GM20431 (cell line): ENCODE results near the gene CCDC87.
"Not testable (repeated sequence)": the region's sequence is repeated elsewhere in the genome, so short reads cannot be mapped to it uniquely, and the experiment has no call there.

Source experiments
- in situ Hi-C: fragments of 300-500 bp; cut with MseI, MboI; formaldehyde crosslinking; loops from one replicate; pipeline ENCODE4 v1.15.0; 2020; ENCODE audit warnings: low sequenced_read_pairs; ENCODE audit not compliant: unreplicated experiment

CCDC87 gene

DNA sequence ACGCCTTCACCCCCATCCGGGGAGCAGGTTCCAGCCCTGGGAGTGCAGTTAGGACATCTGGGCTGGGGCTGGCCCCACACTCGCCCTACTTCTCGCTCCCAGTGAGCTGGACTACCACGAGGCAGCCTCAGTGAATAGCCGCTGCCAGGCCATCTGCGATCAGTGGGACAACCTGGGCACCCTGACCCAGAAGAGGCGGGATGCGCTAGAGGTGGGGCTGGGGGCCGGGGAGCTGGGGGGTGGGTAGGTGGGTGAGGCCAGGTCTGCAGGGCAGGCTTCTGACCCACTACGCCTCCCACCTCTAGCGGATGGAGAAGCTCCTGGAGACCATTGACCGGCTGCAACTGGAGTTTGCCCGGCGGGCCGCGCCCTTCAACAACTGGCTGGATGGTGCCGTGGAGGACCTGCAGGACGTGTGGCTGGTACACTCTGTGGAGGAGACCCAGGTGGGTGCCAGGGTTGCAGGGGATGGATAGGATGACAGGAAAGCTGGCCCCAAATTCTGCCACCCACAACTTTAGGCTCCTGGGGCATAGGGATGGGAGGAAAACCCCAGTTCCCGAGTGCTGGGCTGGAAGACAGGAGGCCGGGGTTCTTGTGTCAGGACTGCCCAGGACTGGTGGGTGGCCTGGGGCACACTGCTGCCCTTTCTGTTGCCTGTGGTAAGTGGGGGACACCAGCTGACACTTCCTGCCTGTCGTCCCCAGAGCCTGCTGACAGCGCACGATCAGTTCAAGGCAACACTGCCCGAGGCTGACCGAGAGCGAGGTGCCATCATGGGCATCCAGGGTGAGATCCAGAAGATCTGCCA is 32.8 kb downstream of the CCDC87 start:
- in situ Hi-C loops = loop anchor here (25.0 kb wide), 1 partner anchor 277 kb away; the partner anchor contains the start of gene RCE1

- in situ Hi-C loops = loop anchor here (25.0 kb wide), 1 partner anchor 278 kb away; the partner anchor contains the start of gene RCE1
These were observed 33.6 kb downstream of the CCDC87 start for GRCh38 chr11:66559142-66559865.

- in situ Hi-C loops = loop anchor here (25.0 kb wide), 1 partner anchor 279 kb away; the partner anchor contains the start of gene RCE1
These were observed 35.0 kb downstream of the CCDC87 start for GRCh38 chr11:66557733-66558326.

DNA sequence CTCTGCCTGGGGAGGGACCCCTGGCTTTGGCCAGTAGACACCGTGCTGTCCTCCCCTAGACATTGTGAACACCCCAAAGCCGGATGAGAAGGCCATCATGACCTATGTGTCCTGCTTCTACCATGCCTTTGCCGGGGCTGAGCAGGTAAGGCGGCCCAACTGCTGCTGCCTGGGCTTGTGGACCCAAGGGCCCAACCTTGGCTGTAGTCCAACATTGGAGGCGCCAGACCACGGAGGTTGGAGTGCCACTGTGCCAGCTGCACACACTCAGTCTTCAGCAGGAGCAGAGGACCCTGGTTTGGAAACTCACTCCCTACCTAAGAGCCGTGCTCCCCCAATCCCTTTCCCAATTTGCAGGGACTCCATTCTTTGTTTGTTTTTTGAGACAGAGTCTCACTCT is 36.8 kb downstream of the CCDC87 start:
- in situ Hi-C loops = loop anchor here (25.0 kb wide), 1 partner anchor 281 kb away; the partner anchor contains the start of gene RCE1

- in situ Hi-C loops = loop anchor here (25.0 kb wide), 1 partner anchor 282 kb away; the partner anchor contains the start of gene RCE1
These were observed 37.4 kb downstream of the CCDC87 start for GRCh38 chr11:66555416-66555815.

GRCh38 chr11:66554602-66555001 is 38.3 kb downstream of the CCDC87 start:
- in situ Hi-C loops = loop anchor here (25.0 kb wide), 1 partner anchor 283 kb away; the partner anchor contains the start of gene RCE1

GRCh38 chr11:66550887-66551286 is 42.0 kb downstream of the CCDC87 start:
- in situ Hi-C loops = loop anchor here (25.0 kb wide), 1 partner anchor 286 kb away; the partner anchor contains the start of gene RCE1

- in situ Hi-C loops = loop anchor here (25.0 kb wide), 1 partner anchor 288 kb away; the partner anchor contains the start of gene RCE1
These were observed 43.2 kb downstream of the CCDC87 start for GRCh38 chr11:66549696-66550095.

DNA sequence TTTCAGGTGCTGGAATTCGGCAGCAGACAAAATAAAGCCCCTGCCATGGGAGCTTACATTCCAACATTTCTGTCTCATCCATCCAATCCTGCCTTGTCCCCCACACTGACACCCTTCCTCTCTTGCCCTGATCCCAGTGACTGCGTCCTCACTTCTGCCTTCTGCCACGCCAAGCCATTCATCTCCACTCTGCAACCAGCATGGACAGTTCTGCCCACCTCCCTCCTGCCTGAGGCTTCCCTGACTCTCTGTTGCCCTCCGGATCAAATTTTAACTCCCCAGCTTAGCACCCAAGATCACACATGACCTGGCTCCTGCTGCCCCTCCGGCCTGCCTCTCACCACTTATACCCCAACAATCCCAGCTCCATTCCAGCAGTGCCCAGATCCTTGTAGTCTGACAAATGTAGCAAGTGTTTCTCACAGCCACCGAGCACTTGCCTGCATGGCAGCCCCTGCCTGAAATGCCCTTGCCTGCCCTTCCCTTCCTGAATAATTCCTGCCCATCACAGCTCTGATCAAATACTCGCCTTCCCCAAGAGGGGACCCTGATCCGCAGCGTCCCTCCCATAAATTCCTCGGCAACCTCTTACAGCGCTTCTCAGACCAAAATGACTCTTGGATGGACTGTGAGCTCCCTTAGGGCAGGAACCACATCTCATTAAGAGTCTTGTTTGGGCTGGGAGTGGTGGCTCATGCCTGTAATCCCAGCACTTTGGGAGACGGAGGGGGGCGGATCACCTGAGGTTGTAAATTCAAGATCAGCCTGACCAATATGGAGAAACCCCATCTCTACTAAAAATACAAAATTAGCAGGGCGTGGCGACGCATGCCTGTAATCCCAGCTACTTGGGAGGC is 43.9 kb downstream of the CCDC87 start:
- in situ Hi-C loops = no loop called here

DNA sequence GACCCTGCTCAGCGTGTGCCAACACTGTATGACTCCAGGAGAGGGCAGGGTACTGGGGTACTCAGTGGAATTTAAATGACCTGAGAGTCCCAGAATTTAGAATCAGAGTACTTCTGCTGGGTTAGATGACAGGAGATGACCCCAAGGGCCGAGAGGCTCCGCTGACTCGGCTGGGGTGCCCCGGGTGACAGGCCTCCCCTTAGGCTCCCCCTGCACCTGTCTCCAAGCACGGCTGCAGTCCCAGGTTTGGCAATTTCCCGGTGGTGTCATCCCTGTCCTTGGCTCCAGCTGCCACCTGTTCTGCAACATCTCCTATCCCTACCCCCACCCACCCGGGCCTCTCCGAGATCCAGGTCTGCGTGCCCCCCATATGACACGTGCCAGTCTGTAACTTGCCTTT is 44.8 kb downstream of the CCDC87 start:
- in situ Hi-C loops = no loop called here

DNA sequence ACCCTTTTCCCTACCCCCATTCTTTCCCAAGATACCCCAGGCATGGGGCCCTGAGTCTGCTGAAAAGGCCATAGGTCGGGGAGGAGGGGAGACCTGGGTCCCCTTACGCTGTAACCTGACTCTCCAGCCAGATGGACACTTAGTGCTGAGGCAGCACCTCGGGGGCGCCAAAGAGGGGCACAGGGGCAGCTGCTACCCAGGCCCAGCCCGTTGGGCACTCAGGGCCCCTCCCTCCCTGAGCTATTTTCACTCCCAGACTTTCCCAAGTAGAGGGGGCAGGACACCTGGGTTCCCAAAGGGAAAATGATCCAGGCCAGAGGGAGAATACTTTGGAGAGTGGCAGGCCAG is 45.2 kb downstream of the CCDC87 start:
- in situ Hi-C loops = no loop called here

GRCh38 chr11:66546966-66547661 is 45.7 kb downstream of the CCDC87 start:
- in situ Hi-C loops = no loop called here

GRCh38 chr11:66546368-66546965 is 46.4 kb downstream of the CCDC87 start, which contains the start of gene ACTN3:
Gene ACTN3, plus strand, starts transcription at chr11:66546903. Its CDS starts 35 bp downstream, at chr11:66546938.
- in situ Hi-C loops = no loop called here

DNA sequence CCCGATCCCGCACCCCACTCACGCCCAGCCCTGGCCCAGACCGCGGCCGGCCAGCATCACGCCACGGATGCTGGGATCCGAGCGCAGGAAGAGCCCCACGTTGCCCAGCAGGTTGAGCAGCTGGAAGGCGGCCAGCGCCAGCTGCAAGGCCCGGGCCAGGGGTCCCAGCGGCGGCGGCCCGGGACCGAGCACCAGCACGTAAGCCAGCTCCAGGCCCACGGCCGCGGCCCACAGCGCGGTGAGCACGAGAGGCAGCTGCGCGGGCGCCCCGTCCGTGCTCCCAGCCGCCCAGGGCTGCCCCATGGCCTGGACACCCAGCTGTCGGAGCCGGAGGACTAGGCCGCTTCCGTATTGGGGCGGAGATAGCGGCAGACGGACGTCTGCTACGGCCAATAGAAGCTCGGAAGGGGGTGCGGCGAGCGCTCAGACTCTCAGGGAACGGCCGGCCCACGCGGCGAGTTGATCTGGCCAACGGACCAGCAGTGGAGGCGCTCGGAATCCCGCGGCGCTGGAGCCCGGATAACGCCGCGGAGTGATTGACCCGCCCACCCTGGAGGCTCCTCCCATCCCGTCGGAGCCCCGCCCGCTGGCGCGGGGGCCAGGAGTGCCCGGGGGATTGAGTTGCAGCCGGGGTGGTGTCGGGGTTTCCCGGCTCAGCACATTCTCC is 47.0 kb downstream of the CCDC87 start, which contains the start of gene ZDHHC24:
TSS of gene ZDHHC24 (minus strand) at position 348 of the 667 bp plus-strand sequence. CDS start at position 303, 45 bp downstream.
- in situ Hi-C loops = no loop called here

GRCh38 chr11:66544952-66545351 is 47.9 kb downstream of the CCDC87 start:
- in situ Hi-C loops = not testable (repeated sequence)

GRCh38 chr11:66543263-66544107 is 49.4 kb downstream of the CCDC87 start:
- in situ Hi-C loops = no loop called here

DNA sequence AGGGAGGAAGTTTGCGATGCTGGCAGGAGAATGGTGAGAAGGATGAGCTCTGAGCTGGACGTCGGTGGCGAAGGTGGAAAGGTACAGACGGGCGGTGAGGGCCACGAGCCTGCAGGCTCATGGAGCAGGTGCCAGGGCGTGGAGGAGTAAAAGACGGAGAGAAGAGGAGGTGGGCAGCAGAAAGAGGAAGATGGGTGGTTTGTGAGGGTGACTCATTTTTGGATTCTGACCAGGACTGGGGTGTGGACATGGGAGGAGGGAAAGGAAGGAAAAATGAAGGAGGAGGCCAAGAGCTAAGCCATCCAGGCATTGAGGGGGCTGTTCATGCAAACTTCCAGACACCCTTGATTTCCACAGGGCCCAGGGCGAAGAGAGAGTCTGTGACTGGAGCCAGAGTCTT is 50.5 kb downstream of the CCDC87 start:
- in situ Hi-C loops = no loop called here
